ENCODE data around the gene KCNQ2.

The KCNQ2 gene

DNA sequence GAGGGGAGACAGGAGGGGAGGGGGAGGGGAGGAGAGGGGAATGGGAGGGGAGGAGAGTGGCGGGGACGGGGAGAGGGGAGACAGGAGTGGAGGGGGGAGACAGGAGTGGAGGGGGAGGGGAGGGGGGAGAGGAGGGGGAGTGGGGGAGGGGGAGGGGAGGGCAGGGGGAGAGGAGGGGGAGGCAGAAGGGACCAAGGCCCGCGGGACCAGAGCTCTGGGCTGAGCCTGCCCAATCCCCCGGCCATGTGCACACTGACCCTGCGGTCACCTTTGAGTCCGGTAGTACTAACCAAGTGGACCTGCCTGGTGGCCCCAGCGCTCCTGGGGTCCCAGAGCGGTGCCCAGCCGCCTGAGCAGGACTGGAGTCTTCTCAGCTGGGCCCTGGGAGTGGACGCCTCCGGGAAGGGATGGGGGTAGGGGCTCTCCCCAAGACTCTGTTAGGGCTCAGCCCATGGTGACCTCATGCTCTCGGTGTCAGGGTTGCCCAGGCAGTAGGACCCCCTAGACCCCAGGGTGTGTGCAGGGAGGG lies 471 bp upstream of the KCNQ2 start:
- Histone ChIP-seq H3K56ac (ENCODE audit: low read length) (no peak overlapping the region), H3K18ac (ENCODE audit: low read length) (no peak overlapping the region), H2BK5ac (ENCODE audit: low read length) (no peak overlapping the region), H3K23ac (ENCODE audit: low read length) (no peak overlapping the region), H4K5ac (ENCODE audit: low read length) (no peak overlapping the region), H2AK5ac (ENCODE audit: low read length) (no peak overlapping the region), H3K4me2 (ENCODE audit: low read length) (no peak overlapping the region), H2BK120ac (ENCODE audit: low read depth, low read length) (no peak overlapping the region), H4K8ac (ENCODE audit: low read depth, low read length) (no peak overlapping the region), H3K79me2 (ENCODE audit: control insufficient read depth, insufficient read depth, low read length) (peaks cover 16% of the 10 kb centered on the region), H3K4me1 (ENCODE audit: control insufficient read depth, low read depth, low read length) (no peaks in the 10 kb centered on the region), H3K79me1 (ENCODE audit: low read length) (peaks cover 4% of the 10 kb centered on the region), H3K9ac (ENCODE audit: low read length) (no peak overlapping the region), H2BK15ac (replicated peaks; ENCODE audit: low read depth) (no peak overlapping the region), H3K4ac (ENCODE audit: low read depth, low read length) (no peak overlapping the region), H3K36me3 (ENCODE audit: control insufficient read depth, insufficient read depth, low read length) (no peaks in the 10 kb centered on the region), H3K4me3 (ENCODE audit: low read length) (no peak overlapping the region), H3K27ac (ENCODE audit: low read depth, low read length) (no peak overlapping the region), H3K27me3 (ENCODE audit: insufficient read depth, low read length, poor library complexity) (no peaks in the 10 kb centered on the region)
- no peak for DNase-seq
- no CpG with 5 or more reads among the region's 13 CpGs for WGBS (ENCODE audit: extremely low coverage, insufficient coverage, low lambda C conversion rate)

DNA sequence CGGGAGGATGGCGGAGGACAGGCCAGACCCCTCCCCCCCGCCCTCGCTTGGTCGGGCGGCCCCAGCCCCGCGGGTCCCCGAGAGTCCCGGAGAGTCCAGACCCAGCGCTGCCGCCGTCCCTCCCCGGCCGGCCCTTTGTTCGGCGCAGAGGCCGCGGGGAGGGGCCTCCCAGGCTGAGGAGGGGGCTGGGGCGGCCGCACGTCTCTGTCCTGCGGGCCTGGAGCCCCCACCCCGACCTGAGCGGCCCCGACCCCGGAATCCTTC lies 806 bp downstream of the KCNQ2 start:
- Histone ChIP-seq H3K18ac (ENCODE audit: low read length) (peak overlapping the region; percentile 25), H3K79me2 (ENCODE audit: control insufficient read depth, insufficient read depth, low read length) (peaks cover 17% of the 10 kb centered on the region), H3K9ac (ENCODE audit: low read length) (peak overlapping the region; percentile 79), H3K4me3 (ENCODE audit: low read length) (peak overlapping the region; percentile 60), H2BK15ac (replicated peaks; ENCODE audit: low read depth) (no peak overlapping the region), H3K56ac (ENCODE audit: low read length) (peak overlapping the region; percentile 93), H3K27me3 (ENCODE audit: insufficient read depth, low read length, poor library complexity) (no peaks in the 10 kb centered on the region), H4K5ac (ENCODE audit: low read length) (no peak overlapping the region), H3K4me1 (ENCODE audit: control insufficient read depth, low read depth, low read length) (no peaks in the 10 kb centered on the region), H2BK5ac (ENCODE audit: low read length) (no peak overlapping the region), H2BK120ac (ENCODE audit: low read depth, low read length) (no peak overlapping the region), H2AK5ac (ENCODE audit: low read length) (no peak overlapping the region), H3K36me3 (ENCODE audit: control insufficient read depth, insufficient read depth, low read length) (no peaks in the 10 kb centered on the region), H3K23ac (ENCODE audit: low read length) (no peak overlapping the region), H3K4me2 (ENCODE audit: low read length) (peak overlapping the region; percentile 13), H3K4ac (ENCODE audit: low read depth, low read length) (no peak overlapping the region), H3K79me1 (ENCODE audit: low read length) (peaks cover 6% of the 10 kb centered on the region), H3K27ac (ENCODE audit: low read depth, low read length) (no peak overlapping the region), H4K8ac (ENCODE audit: low read depth, low read length) (no peak overlapping the region)
- WGBS (ENCODE audit: extremely low coverage, insufficient coverage, low lambda C conversion rate): no CpG with 5 or more reads among the region's 27 CpGs
- peak; percentile 26 for DNase-seq

DNA sequence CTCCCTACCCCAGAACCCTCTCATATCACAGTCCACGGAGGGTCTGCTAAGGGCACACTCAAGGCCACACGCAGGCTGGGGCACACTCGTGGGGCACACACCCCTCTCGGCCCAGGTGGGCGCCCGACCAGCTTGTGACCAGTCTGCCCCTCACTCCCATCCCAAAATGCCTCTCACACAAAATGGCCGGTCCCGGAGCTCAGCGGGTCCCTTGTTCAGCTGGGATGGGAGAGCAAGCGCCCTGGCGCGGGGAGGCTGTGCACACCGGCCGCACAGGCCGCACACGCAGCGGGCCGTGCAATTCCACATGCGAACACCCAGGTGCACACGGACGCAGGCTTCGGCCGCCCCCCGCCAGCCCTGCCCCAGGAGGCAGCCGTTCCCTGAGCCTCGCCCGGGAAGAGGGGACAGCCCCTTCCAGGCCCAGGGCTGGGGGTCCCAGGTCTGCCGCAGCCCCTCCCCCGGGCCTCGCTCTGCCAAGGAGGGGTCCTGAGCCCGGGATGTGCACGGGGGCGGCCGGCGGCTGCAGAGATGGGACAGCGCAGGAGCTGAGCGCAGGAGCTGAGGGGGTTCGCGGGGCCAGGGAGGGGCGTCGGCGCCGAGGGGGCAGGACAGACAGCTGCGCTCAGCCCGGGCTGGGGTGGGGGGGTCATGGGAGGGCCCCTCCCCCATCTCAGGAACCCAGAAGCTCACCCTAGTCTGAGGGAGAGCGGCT lies 1.3 kb downstream of the KCNQ2 start:
- Histone ChIP-seq H2BK5ac (ENCODE audit: low read length) (no peak overlapping the region), H3K36me3 (ENCODE audit: control insufficient read depth, insufficient read depth, low read length) (no peaks in the 10 kb centered on the region), H2AK5ac (ENCODE audit: low read length) (peak overlapping the region; percentile 96), H3K4me1 (ENCODE audit: control insufficient read depth, low read depth, low read length) (no peaks in the 10 kb centered on the region), H4K8ac (ENCODE audit: low read depth, low read length) (no peak overlapping the region), H3K56ac (ENCODE audit: low read length) (peak overlapping the region; percentile 93), H3K79me2 (ENCODE audit: control insufficient read depth, insufficient read depth, low read length) (peaks cover 19% of the 10 kb centered on the region), H3K4me2 (ENCODE audit: low read length) (peak overlapping the region; percentile 91), H3K27me3 (ENCODE audit: insufficient read depth, low read length, poor library complexity) (no peaks in the 10 kb centered on the region), H3K4me3 (ENCODE audit: low read length) (peak overlapping the region; percentile 56), H4K5ac (ENCODE audit: low read length) (no peak overlapping the region), H2BK15ac (replicated peaks; ENCODE audit: low read depth) (no peak overlapping the region), H3K23ac (ENCODE audit: low read length) (peak overlapping the region; percentile 99), H2BK120ac (ENCODE audit: low read depth, low read length) (no peak overlapping the region), H3K27ac (ENCODE audit: low read depth, low read length) (no peak overlapping the region), H3K4ac (ENCODE audit: low read depth, low read length) (no peak overlapping the region), H3K18ac (ENCODE audit: low read length) (peak overlapping the region; percentile 25), H3K9ac (ENCODE audit: low read length) (peak overlapping the region; percentile 88), H3K79me1 (ENCODE audit: low read length) (peaks cover 6% of the 10 kb centered on the region)
- peak; percentile 28 for DNase-seq
- no CpG with 5 or more reads among the region's 46 CpGs for WGBS (ENCODE audit: extremely low coverage, insufficient coverage, low lambda C conversion rate)

DNA sequence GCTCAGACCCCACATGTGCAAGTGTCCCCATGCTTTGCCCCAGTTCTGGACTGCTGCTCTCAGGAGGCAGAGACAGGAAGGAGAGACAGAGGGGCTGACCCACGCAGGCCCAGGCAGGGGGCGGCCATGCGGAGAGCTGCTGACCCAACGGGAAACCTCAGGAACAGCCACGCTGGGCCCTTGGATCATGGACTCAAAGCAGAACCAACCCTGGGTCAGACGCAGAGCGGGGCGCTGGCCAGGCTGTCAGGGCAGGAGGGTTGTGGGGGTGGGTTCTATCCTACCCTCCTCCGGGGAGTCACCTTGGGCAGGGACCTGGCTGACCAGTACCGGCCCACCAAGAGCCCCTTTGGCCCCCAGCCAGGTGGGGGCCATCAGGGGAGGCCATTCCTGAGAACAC lies 2.0 kb downstream of the KCNQ2 start:
- Histone ChIP-seq H3K27ac (ENCODE audit: low read depth, low read length) (no peak overlapping the region), H3K4me1 (ENCODE audit: control insufficient read depth, low read depth, low read length) (no peaks in the 10 kb centered on the region), H3K18ac (ENCODE audit: low read length) (no peak overlapping the region), H2BK5ac (ENCODE audit: low read length) (no peak overlapping the region), H3K27me3 (ENCODE audit: insufficient read depth, low read length, poor library complexity) (no peaks in the 10 kb centered on the region), H2BK120ac (ENCODE audit: low read depth, low read length) (no peak overlapping the region), H3K4me3 (ENCODE audit: low read length) (no peak overlapping the region), H3K56ac (ENCODE audit: low read length) (peak overlapping the region; percentile 93), H3K23ac (ENCODE audit: low read length) (no peak overlapping the region), H3K9ac (ENCODE audit: low read length) (peak overlapping the region; percentile 88), H3K4me2 (ENCODE audit: low read length) (peak overlapping the region; percentile 91), H2AK5ac (ENCODE audit: low read length) (no peak overlapping the region), H3K36me3 (ENCODE audit: control insufficient read depth, insufficient read depth, low read length) (no peaks in the 10 kb centered on the region), H3K4ac (ENCODE audit: low read depth, low read length) (no peak overlapping the region), H2BK15ac (replicated peaks; ENCODE audit: low read depth) (no peak overlapping the region), H4K8ac (ENCODE audit: low read depth, low read length) (no peak overlapping the region), H3K79me2 (ENCODE audit: control insufficient read depth, insufficient read depth, low read length) (peaks cover 19% of the 10 kb centered on the region), H4K5ac (ENCODE audit: low read length) (no peak overlapping the region), H3K79me1 (ENCODE audit: low read length) (peaks cover 6% of the 10 kb centered on the region)
- DNase-seq: no peak
- no CpG with 5 or more reads among the region's 10 CpGs for WGBS (ENCODE audit: extremely low coverage, insufficient coverage, low lambda C conversion rate)

DNA sequence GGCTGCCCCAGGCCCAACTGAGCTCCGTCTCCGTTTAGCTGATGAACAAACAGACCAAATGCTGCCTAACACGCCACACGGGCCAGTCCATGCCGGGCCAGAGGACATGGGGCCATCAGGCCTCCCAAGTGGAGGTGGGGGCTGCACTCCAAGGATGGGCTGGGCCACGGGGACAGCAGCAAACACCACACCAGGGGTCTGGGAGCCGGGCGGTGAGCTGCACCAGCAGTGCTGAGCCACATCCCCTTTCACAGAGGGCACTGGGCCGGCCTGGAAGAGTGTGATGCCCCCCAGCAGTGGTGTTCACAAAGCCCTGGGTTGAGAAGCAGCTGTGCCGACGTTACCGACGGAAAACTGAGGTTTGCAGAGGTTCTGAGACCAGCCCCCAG lies 2.7 kb downstream of the KCNQ2 start:
- Histone ChIP-seq H3K4me3 (ENCODE audit: low read length) (no peak overlapping the region), H3K27me3 (ENCODE audit: insufficient read depth, low read length, poor library complexity) (no peaks in the 10 kb centered on the region), H4K8ac (ENCODE audit: low read depth, low read length) (no peak overlapping the region), H3K4me2 (ENCODE audit: low read length) (no peak overlapping the region), H3K18ac (ENCODE audit: low read length) (no peak overlapping the region), H3K27ac (ENCODE audit: low read depth, low read length) (no peak overlapping the region), H3K79me1 (ENCODE audit: low read length) (peaks cover 6% of the 10 kb centered on the region), H3K56ac (ENCODE audit: low read length) (no peak overlapping the region), H3K4ac (ENCODE audit: low read depth, low read length) (no peak overlapping the region), H3K9ac (ENCODE audit: low read length) (no peak overlapping the region), H3K23ac (ENCODE audit: low read length) (no peak overlapping the region), H2BK15ac (replicated peaks; ENCODE audit: low read depth) (no peak overlapping the region), H3K79me2 (ENCODE audit: control insufficient read depth, insufficient read depth, low read length) (peaks cover 19% of the 10 kb centered on the region), H3K4me1 (ENCODE audit: control insufficient read depth, low read depth, low read length) (no peaks in the 10 kb centered on the region), H2BK120ac (ENCODE audit: low read depth, low read length) (no peak overlapping the region), H3K36me3 (ENCODE audit: control insufficient read depth, insufficient read depth, low read length) (no peaks in the 10 kb centered on the region), H2BK5ac (ENCODE audit: low read length) (no peak overlapping the region), H2AK5ac (ENCODE audit: low read length) (no peak overlapping the region), H4K5ac (ENCODE audit: low read length) (no peak overlapping the region)
- WGBS (ENCODE audit: extremely low coverage, insufficient coverage, low lambda C conversion rate): no CpG with 5 or more reads among the region's 13 CpGs
- DNase-seq: no peak

All from mesendoderm (in vitro differentiated cells).